Measurements from ENCODE around the gene PCLAF. TPM values are rescaled to one million over a fixed set of nuclear protein-coding genes. Genes with fewer than 3 reads are reported as not detected.

Gene PCLAF
- total and polyA plus RNA-seq, 2 of the 13 experiments (the other 11 are each of a cell fraction or from before 2014, with no cell fraction given) = 98.6 to 98.9 TPM

- no peak for TF ChIP-seq MIXL1 (CRISPR knock-in tag; IDR thresholded peaks at IDR 0.05)
- no peak for TF ChIP-seq KLF6 (CRISPR knock-in tag; IDR thresholded peaks at IDR 0.05)
- TF ChIP-seq RFXAP (CRISPR knock-in tag; IDR thresholded peaks at IDR 0.05; ENCODE audit: borderline replicate concordance) = peak; percentile 56; the same call in 1 of the 2 replicates
- no peak for TF ChIP-seq ZC3H4 (CRISPR knock-in tag; IDR thresholded peaks at IDR 0.05; ENCODE audit: borderline replicate concordance)
- no peak for TF ChIP-seq EED (CRISPR knock-in tag; IDR thresholded peaks at IDR 0.05)
- TF ChIP-seq ZNF547 (CRISPR knock-in tag; IDR thresholded peaks at IDR 0.05) = 0 out of 2 replicates have a peak, but pooled peaks have one; percentile 74
- peak; percentile 78; the same call in 1 of the 2 replicates for TF ChIP-seq ZNF44 (CRISPR knock-in tag; IDR thresholded peaks at IDR 0.05)
- TF ChIP-seq FOXC1 (CRISPR knock-in tag; IDR thresholded peaks at IDR 0.05; ENCODE audit: borderline replicate concordance) = peak; percentile 61; the same call in 1 of the 2 replicates
- TF ChIP-seq ATM (IDR thresholded peaks at IDR 0.05; ENCODE audit: borderline replicate concordance) = no peak
- peak; percentile 60; the same call in 1 of the 2 replicates for TF ChIP-seq SRY (CRISPR knock-in tag; IDR thresholded peaks at IDR 0.05)
- TF ChIP-seq, protein P1, sequence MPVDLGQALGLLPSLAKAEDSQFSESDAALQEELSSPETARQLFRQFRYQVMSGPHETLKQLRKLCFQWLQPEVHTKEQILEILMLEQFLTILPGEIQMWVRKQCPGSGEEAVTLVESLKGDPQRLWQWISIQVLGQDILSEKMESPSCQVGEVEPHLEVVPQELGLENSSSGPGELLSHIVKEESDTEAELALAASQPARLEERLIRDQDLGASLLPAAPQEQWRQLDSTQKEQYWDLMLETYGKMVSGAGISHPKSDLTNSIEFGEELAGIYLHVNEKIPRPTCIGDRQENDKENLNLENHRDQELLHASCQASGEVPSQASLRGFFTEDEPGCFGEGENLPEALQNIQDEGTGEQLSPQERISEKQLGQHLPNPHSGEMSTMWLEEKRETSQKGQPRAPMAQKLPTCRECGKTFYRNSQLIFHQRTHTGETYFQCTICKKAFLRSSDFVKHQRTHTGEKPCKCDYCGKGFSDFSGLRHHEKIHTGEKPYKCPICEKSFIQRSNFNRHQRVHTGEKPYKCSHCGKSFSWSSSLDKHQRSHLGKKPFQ (CRISPR knock-in tag; IDR thresholded peaks at IDR 0.05; ENCODE audit: insufficient replicate concordance) = peak; percentile 39
- TF ChIP-seq ZNF160 (CRISPR knock-in tag; IDR thresholded peaks at IDR 0.05) = 0 out of 2 replicates have a peak, but pooled peaks have one; percentile 51
- TF ChIP-seq SMAD1 (CRISPR knock-in tag; IDR thresholded peaks at IDR 0.05; ENCODE audit: borderline replicate concordance, low read depth) = no peak
- TF ChIP-seq ZFP1 (CRISPR knock-in tag; IDR thresholded peaks at IDR 0.05) = no peak
- no peak; the same call in 1 of the 2 replicates for TF ChIP-seq MXD3 (CRISPR knock-in tag; IDR thresholded peaks at IDR 0.05)
- no peak for TF ChIP-seq ZNF354B (CRISPR knock-in tag; IDR thresholded peaks at IDR 0.05)
- TF ChIP-seq JUNB (CRISPR knock-in tag; IDR thresholded peaks at IDR 0.05; ENCODE audit: borderline replicate concordance) = no peak
- TF ChIP-seq PATZ1 (CRISPR knock-in tag; IDR thresholded peaks at IDR 0.05) = peak; percentile 46
- TF ChIP-seq ARNTL (CRISPR knock-in tag; IDR thresholded peaks at IDR 0.05) = peak; percentile 59; the same call in 1 of the 2 replicates
- TF ChIP-seq SP2 (CRISPR knock-in tag; IDR thresholded peaks at IDR 0.05) = peak; percentile 97
- no peak for TF ChIP-seq PTBP1 (IDR thresholded peaks at IDR 0.05; ENCODE audit: low read depth, low read length, poor library complexity, severe bottlenecking)
- TF ChIP-seq ZNF713 (CRISPR knock-in tag; IDR thresholded peaks at IDR 0.05) = no peak
- TF ChIP-seq NR2C2 (CRISPR knock-in tag; IDR thresholded peaks at IDR 0.05; ENCODE audit: borderline replicate concordance) = 0 out of 2 replicates have a peak, but pooled peaks have one; percentile 10
- no peak for TF ChIP-seq ARHGAP35 (CRISPR knock-in tag; IDR thresholded peaks at IDR 0.05; ENCODE audit: borderline replicate concordance)
- TF ChIP-seq EHMT2 (IDR thresholded peaks at IDR 0.05; ENCODE audit: borderline replicate concordance, low read depth, low read length) = no peak
- peak; percentile 98 for TF ChIP-seq NFYC (CRISPR knock-in tag; IDR thresholded peaks at IDR 0.05)
- TF ChIP-seq NFATC3 (CRISPR knock-in tag; IDR thresholded peaks at IDR 0.05) = no peak
Observed at GRCh38 chr15:64381000-64381751, at the start of gene PCLAF (continued).

All from HepG2 (cell line).